Smooth muscle cell of bladder (primary cell): ENCODE measurements around the gene TEX14. TPM values are rescaled to one million over a fixed set of nuclear protein-coding genes. Genes with fewer than 3 reads are reported as not detected.

ENCODE experiments used
- total RNA-seq: library from RNA; depleted of rRNA; stranded (reverse); fragments of >200 nt; gene quantifications from 2 replicates; pipeline ENCODE4 v1.2.3, GENCODE V29; 2014

TEX14 gene, protein sequence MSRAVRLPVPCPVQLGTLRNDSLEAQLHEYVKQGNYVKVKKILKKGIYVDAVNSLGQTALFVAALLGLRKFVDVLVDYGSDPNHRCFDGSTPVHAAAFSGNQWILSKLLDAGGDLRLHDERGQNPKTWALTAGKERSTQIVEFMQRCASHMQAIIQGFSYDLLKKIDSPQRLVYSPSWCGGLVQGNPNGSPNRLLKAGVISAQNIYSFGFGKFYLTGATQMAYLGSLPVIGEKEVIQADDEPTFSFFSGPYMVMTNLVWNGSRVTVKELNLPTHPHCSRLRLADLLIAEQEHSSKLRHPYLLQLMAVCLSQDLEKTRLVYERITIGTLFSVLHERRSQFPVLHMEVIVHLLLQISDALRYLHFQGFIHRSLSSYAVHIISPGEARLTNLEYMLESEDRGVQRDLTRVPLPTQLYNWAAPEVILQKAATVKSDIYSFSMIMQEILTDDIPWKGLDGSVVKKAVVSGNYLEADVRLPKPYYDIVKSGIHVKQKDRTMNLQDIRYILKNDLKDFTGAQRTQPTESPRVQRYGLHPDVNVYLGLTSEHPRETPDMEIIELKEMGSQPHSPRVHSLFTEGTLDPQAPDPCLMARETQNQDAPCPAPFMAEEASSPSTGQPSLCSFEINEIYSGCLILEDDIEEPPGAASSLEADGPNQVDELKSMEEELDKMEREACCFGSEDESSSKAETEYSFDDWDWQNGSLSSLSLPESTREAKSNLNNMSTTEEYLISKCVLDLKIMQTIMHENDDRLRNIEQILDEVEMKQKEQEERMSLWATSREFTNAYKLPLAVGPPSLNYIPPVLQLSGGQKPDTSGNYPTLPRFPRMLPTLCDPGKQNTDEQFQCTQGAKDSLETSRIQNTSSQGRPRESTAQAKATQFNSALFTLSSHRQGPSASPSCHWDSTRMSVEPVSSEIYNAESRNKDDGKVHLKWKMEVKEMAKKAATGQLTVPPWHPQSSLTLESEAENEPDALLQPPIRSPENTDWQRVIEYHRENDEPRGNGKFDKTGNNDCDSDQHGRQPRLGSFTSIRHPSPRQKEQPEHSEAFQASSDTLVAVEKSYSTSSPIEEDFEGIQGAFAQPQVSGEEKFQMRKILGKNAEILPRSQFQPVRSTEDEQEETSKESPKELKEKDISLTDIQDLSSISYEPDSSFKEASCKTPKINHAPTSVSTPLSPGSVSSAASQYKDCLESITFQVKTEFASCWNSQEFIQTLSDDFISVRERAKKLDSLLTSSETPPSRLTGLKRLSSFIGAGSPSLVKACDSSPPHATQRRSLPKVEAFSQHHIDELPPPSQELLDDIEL (N-terminal part only)
- total RNA-seq, result under 0.01 TPM in 1 of 2 replicates, not detected in the other

DNA sequence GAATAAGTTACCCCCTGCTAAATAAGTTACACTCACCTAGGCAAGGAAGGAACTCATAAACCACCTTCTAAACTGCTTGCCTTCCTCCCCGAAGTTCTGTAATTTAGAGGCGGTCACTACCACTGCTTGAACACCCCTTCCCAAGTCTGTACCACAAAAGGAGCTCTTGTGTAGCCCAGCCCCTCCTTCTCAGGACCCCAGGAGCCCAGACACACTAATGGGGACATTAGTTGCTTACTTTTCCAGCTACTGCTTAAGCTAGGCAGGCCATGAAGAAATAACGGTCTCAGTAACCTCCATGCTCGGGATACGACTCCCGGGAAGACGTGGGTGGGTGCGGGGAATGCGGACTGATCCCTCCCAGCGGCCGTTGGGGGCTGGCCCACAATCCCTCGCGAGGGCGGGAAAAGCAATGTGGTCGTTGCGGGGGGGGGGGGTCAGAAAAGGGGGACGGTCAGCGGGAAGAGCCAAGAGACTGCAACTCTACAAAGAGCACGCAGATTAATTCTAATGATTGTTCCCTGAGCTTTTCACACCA is at the start of gene TEX14:
Gene TEX14, minus strand, starts transcription at position 345 of the 538 bp plus-strand sequence. CDS start 40,044 bp downstream, outside the sequence.

DNA sequence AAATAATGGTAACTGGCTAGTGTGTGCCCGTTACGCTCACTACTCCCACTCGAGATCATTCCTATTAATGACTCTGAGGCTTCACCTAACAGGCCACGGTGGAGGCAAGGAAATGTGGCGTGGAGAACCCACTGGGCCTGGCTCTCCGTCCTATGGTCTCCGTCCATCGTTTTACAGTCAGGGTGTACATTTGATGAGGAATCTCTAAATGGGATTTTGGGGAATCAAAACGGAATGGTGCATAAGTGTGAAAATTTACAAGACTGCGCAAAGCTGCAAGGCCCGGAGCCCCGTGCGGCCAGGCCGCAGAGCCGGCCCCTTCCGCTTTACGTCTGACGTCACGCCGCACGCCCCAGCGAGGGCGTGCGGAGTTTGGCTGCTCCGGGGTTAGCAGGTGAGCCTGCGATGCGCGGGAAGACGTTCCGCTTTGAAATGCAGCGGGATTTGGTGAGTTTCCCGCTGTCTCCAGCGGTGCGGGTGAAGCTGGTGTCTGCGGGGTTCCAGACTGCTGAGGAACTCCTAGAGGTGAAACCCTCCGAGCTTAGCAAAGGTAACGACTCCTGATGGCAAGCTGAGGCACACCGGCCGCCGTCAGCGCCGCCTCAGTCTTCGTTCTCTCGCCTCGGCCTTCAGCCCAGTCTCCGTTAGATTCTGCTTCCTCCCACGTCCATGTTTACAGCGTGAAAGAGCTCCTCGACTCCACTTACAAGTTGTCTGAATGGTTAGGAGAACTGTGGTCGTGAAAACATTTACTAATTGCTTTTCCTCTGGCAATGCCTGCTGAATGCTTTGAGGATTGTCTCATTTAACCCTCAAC is 602 bp upstream of the TEX14 start, which contains the start of gene RAD51C:
Gene RAD51C, plus strand, starts transcription at position 364 of the 817 bp plus-strand sequence. Its CDS starts 42 bp downstream, at position 406.

DNA sequence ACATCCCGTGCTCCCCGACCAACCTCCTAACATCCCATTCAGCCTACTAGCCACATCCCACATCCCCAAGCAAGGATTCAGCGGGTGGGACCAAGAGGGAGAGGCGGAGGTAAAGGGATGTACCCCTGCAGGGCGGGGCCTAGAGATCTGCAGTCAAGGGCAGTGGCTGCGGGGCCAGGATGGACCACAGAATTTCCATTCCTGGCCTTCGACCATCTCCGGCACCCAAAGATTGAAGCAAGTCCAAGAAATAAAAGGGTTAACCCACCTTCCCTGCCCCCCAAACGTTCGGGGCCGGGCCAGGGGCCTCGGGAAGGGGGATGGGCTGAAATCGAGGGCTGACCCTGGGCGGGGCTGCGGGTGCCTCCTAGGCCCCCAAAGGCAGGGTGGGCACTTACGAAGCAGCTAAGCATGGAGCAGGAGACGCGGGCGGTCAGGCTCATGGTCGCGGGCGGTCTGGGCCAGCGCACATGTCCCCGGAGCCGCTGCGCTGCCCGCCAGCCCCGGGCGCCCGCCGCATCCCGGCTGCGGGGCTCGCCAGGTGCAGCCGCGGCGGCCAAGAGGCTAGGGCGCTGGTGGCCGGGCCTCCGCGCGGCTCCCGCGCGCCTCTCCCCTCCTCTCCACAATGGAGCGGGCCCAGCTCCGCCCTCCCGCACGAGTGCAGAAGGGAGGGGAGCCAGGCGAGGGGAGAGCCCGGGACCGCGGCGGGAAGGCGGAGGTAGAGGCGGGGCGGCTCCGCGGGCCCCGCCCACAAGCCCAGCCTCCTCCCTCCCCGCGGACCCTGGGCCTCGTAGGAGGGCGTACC is 177.7 kb downstream of the TEX14 start, which contains the start of gene MTMR4:
Gene MTMR4, minus strand, starts transcription at position 674 of the 805 bp plus-strand sequence. Its CDS starts 231 bp downstream, at position 443.

Other genes with a start within 250 kb of the TEX14 start
- not detected in 2 replicates for gene HSF5, start 203.6 kb downstream of the TEX14 start, total RNA-seq
- gene MTMR4, start 177.4 kb downstream of the TEX14 start, total RNA-seq, result 28.7 and 37.2 TPM in 2 replicates
- gene RAD51C, start 557 bp upstream of the TEX14 start, total RNA-seq, result 17.2 and 21.4 TPM in 2 replicates
- 0.09 and 0.14 TPM in 2 replicates for gene PPM1E, start 63.8 kb upstream of the TEX14 start, total RNA-seq